Measurements from ENCODE around the gene LGALS9B.
"Not testable (repeated sequence)": the region's sequence is repeated elsewhere in the genome, so short reads cannot be mapped to it uniquely, and the experiment has no call there.

The LGALS9B gene

DNA sequence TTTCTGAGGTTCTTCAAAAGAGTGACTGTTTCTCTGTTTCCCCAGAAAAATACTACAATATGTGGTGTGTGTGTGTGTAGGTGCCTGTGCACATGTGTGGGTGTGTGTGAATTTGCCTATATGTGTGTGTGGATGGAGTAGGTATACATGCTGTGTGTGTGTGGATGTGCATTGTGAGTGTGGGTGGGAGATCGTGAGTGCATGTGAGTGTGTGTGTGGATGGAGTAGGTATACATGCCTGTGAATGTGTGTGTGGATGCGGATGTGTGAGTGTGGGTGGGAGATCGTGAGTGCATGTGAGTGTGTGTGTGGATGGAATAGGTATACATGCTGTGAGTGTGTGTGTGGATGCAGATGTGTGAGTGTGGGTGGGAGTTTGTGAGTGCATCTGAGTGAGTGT lies 32.2 kb downstream of the LGALS9B start:
- H3K36me3 ChIP-seq (ENCODE audit: control insufficient read depth, insufficient read depth, low read length); H3K9me3 ChIP-seq (ENCODE audit: control insufficient read depth, low read length); H3K4me1 ChIP-seq (ENCODE audit: control insufficient read depth, insufficient read depth, low read length); H3K4me3 ChIP-seq (ENCODE audit: low read length); H3K9ac ChIP-seq (ENCODE audit: low read length); H3K27me3 ChIP-seq (ENCODE audit: control insufficient read depth, insufficient read depth, low read length): not testable (repeated sequence)

DNA sequence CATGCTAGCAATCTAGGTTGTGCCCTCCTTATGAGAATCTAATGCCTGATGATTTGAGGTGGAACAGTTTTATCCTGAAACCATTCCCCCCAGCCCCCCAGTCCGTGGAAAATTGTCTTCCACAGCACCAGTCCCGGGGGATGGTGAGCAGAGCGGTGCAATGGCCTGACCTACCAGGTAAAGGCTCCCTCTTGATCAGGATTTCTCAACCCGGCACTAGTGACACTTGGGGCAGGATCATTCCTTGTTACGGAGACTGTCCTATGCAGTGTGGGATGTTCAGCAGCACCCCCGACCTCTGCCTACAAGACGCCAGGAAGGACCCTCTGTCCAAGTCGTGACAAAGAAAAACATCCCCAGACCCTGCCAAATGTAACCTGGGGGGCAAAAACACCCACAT lies 34.0 kb downstream of the LGALS9B start:
- H3K9ac ChIP-seq (ENCODE audit: low read length); H3K4me1 ChIP-seq (ENCODE audit: control insufficient read depth, insufficient read depth, low read length); H3K9me3 ChIP-seq (ENCODE audit: control insufficient read depth, low read length); H3K4me3 ChIP-seq (ENCODE audit: low read length); H3K27me3 ChIP-seq (ENCODE audit: control insufficient read depth, insufficient read depth, low read length); H3K36me3 ChIP-seq (ENCODE audit: control insufficient read depth, insufficient read depth, low read length): not testable (repeated sequence)

- not testable (repeated sequence) for H3K9ac ChIP-seq (ENCODE audit: low read length); H3K27me3 ChIP-seq (ENCODE audit: control insufficient read depth, insufficient read depth, low read length); H3K4me3 ChIP-seq (ENCODE audit: low read length); H3K36me3 ChIP-seq (ENCODE audit: control insufficient read depth, insufficient read depth, low read length); H3K4me1 ChIP-seq (ENCODE audit: control insufficient read depth, insufficient read depth, low read length); H3K9me3 ChIP-seq (ENCODE audit: control insufficient read depth, low read length)
These were observed 40.1 kb downstream of the LGALS9B start for GRCh38 chr17:20427264-20427663.

DNA sequence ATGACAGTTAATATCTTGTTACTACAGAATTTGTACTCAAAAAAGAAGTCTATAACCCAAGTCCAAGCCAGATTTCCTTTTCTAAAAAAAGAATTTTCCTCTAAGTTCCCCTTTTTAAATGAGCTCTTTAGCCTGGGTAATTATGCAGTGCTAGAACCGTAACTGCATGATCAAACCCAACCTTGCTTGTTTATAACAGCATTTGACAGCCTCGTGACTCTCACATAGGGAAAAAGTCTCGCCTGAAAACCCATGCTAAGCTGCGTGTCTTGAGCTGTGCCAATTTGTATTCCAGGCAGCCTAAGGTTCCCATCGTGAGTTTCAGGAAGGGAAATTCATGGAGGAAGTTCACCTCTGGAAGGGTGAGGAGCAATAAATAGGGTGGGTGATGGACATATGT lies 44.5 kb downstream of the LGALS9B start:
- not testable (repeated sequence) for H3K9me3 ChIP-seq (ENCODE audit: control insufficient read depth, low read length); H3K27me3 ChIP-seq (ENCODE audit: control insufficient read depth, insufficient read depth, low read length); H3K36me3 ChIP-seq (ENCODE audit: control insufficient read depth, insufficient read depth, low read length); H3K4me1 ChIP-seq (ENCODE audit: control insufficient read depth, insufficient read depth, low read length); H3K9ac ChIP-seq (ENCODE audit: low read length); H3K4me3 ChIP-seq (ENCODE audit: low read length)

DNA sequence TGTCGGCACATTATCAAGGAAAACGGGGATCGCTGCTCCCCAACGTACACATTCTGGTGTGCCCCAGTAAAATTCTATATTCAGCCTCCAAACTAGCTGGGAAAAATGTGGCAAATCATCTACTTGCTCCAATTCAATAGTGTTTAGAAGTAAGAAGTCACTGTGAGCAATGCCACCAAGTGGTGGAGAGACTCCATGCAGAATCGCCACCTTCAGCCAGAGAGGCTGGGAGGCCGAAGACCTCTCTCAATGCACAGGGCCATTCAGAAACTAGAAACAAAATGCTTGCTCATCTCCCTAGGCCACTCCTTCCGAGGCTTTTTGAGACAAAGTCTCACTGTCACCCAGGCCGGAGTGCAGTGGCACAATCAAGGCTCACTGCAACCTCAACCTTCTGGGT lies 48.5 kb downstream of the LGALS9B start:
- H3K4me1 ChIP-seq (ENCODE audit: control insufficient read depth, insufficient read depth, low read length); H3K27me3 ChIP-seq (ENCODE audit: control insufficient read depth, insufficient read depth, low read length); H3K36me3 ChIP-seq (ENCODE audit: control insufficient read depth, insufficient read depth, low read length); H3K9me3 ChIP-seq (ENCODE audit: control insufficient read depth, low read length); H3K4me3 ChIP-seq (ENCODE audit: low read length); H3K9ac ChIP-seq (ENCODE audit: low read length): not testable (repeated sequence)

GRCh38 chr17:20417492-20418080 lies 49.8 kb downstream of the LGALS9B start:
- H3K9me3 ChIP-seq (ENCODE audit: control insufficient read depth, low read length); H3K4me1 ChIP-seq (ENCODE audit: control insufficient read depth, insufficient read depth, low read length); H3K36me3 ChIP-seq (ENCODE audit: control insufficient read depth, insufficient read depth, low read length); H3K9ac ChIP-seq (ENCODE audit: low read length); H3K27me3 ChIP-seq (ENCODE audit: control insufficient read depth, insufficient read depth, low read length); H3K4me3 ChIP-seq (ENCODE audit: low read length): not testable (repeated sequence)

DNA sequence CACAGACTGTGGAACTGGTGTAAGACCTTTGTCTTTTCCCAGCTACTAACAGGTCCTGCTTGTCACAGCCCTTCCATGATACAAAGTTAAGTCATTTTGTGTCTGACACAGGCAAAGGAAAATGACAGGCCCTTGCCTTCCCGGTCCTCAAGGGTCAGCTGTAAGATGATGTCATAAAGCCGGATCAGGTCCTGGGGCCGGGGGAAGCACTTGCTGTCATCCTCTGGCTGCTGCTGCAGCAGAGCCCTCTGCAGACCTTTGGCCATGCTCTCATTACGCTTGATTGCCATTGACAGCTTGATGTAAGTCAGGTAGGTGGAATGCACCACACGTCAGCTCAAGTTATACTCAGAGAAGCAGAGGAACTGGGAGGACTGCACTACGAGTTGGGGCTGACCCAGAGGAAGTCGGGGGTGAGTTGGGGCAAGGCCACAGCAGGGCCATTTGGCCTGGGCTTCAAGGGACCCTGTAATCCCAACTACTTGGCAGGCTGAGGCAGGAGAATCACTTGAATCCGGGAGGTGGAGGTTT lies 50.9 kb downstream of the LGALS9B start:
- not testable (repeated sequence) for H3K4me3 ChIP-seq (ENCODE audit: low read length); H3K4me1 ChIP-seq (ENCODE audit: control insufficient read depth, insufficient read depth, low read length); H3K9ac ChIP-seq (ENCODE audit: low read length); H3K9me3 ChIP-seq (ENCODE audit: control insufficient read depth, low read length); H3K36me3 ChIP-seq (ENCODE audit: control insufficient read depth, insufficient read depth, low read length); H3K27me3 ChIP-seq (ENCODE audit: control insufficient read depth, insufficient read depth, low read length)

DNA sequence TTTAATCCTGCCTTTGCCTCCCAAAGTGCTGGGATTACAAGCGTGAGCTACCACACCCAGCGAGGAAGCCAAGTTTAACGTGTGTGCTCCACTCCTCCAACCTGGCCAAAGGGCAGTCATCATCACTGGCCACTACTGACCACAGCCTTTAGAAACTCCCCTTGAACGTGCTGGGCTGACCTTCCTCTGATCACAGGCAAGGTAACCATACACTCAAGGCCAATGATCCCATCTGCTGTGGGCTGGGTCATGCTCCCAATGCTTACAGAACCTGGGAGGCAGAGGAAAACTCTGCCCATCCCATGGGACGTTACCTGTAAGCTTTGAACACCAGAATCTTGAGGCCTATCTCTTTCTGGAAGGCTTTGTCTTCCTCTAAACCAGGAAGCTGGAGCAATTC lies 51.9 kb downstream of the LGALS9B start:
- H3K4me3 ChIP-seq (ENCODE audit: low read length); H3K36me3 ChIP-seq (ENCODE audit: control insufficient read depth, insufficient read depth, low read length); H3K9me3 ChIP-seq (ENCODE audit: control insufficient read depth, low read length); H3K4me1 ChIP-seq (ENCODE audit: control insufficient read depth, insufficient read depth, low read length); H3K9ac ChIP-seq (ENCODE audit: low read length); H3K27me3 ChIP-seq (ENCODE audit: control insufficient read depth, insufficient read depth, low read length): not testable (repeated sequence)

DNA sequence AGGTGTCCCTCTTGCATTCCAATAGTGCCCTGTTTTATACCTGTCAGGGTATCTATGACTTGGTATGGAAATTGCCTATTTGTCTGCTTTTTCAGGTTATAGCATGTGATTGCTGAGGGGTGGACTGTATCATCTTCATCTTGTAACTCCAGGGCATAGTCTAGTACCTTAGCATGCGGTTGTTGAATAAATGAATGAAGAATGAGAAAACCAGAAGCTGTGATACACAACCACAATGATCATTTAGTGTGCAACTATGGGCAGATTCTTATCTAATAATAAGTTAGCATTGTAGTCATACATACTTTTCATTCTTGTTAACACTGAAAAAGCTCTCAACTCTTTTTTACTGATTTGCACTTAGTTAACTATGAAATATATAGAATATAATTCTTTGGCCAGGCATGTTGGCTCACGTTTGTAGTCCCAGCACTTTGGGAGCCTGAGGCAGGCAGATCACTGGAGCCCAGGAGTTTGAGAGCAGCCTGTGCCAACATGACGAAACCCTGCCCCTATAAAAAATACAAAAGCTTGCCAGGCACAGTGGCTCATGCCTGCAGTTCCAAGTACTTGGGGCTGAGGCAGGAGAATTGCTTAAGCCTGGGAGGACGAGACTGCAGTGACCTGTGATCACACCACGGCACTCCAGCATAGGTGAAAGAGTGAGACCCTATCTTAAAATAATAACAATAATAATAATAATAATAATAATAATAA lies 65.9 kb downstream of the LGALS9B start:
- H3K4me1 ChIP-seq (ENCODE audit: control insufficient read depth, insufficient read depth, low read length); H3K9ac ChIP-seq (ENCODE audit: low read length); H3K4me3 ChIP-seq (ENCODE audit: low read length); H3K9me3 ChIP-seq (ENCODE audit: control insufficient read depth, low read length); H3K36me3 ChIP-seq (ENCODE audit: control insufficient read depth, insufficient read depth, low read length); H3K27me3 ChIP-seq (ENCODE audit: control insufficient read depth, insufficient read depth, low read length): not testable (repeated sequence)

- not testable (repeated sequence) for H3K9ac ChIP-seq (ENCODE audit: low read length); H3K27me3 ChIP-seq (ENCODE audit: control insufficient read depth, insufficient read depth, low read length); H3K36me3 ChIP-seq (ENCODE audit: control insufficient read depth, insufficient read depth, low read length); H3K9me3 ChIP-seq (ENCODE audit: control insufficient read depth, low read length); H3K4me3 ChIP-seq (ENCODE audit: low read length); H3K4me1 ChIP-seq (ENCODE audit: control insufficient read depth, insufficient read depth, low read length)
These were observed 66.6 kb downstream of the LGALS9B start for GRCh38 chr17:20400559-20401305.
